Adrenal gland (tissue), 5 donors: ENCODE measurements around the gene ANKRD11.

Experiments used
- CTCF ChIP-seq, 6 experiments: fragments of 450-650 bp in 4 of 6; fragments of 200-600 bp in 2 of 6; sonication (generic) in 1 of 6; IDR thresholded peaks; 1 replicate in 5 of 6; 2 replicates in 1 of 6; pipeline versions ENCODE4 v1.5.1 to v1.8.0; 2016 to 2021; ENCODE audit warnings: antibody characterized with exemption in 6 of 6, mild to moderate bottlenecking in 2 of 6, moderate library complexity in 1 of 6
- POLR2A ChIP-seq, 2 donors: fragments of 450-650 bp; IDR thresholded peaks; one replicate each; pipeline ENCODE4 v1.6.1; 2017; ENCODE audit warnings: antibody characterized with exemption in 2 of 2, mild to moderate bottlenecking in 2 of 2, moderate library complexity in 1 of 2
- donor health status: DM: no; HTN: no; CAD: no.

DNA sequence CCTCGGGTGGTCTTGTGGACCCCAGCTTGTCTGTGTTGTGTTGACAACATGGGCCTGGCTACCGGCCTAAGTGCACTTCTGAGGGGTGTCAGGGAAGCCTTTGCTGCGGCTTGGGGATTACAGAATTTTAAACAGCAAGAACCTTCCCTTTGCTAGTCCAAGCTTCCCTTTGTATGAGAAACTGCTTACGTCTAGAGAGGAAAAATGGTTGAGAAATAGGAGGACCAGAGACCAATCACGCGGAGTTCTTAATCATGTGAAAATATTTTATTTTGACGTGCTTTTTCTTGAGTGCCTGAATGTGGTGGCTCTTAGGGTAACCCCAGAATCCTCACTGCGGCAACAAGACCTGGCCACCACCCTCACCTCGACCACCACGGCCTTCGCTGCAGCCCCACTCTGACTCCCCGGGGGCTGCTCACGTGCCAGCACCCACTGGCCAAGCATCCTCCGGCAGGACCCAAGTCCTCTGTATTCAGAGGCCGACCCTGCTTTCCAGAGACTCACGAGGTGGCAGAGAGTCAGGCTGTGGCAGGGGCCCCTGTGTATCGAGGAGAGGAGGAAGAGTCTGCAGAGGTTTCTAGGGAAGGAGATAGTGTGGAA is 191.6 kb downstream of the ANKRD11 start:
- TF ChIP-seq CTCF (IDR thresholded peaks at IDR 0.05) (no peak), POLR2A (IDR thresholded peaks at IDR 0.05) (no peak)
